HG03442 (cell line): ENCODE results near the gene MBD3L4.
"Not testable (repeated sequence)": the region's sequence is repeated elsewhere in the genome, so short reads cannot be mapped to it uniquely, and the experiment has no call there.

ENCODE experiments used
- ATAC-seq: cut with Tn5 transposase; IDR thresholded peaks from one replicate; pipeline ENCODE4 v1.9.1; 2021; ENCODE audit warnings: mild to moderate bottlenecking, moderate library complexity; ENCODE audit not compliant: unreplicated experiment

MBD3L4 gene

GRCh38 chr19:7051421-7051820, 11.4 kb upstream of the MBD3L4 start:
- ATAC-seq: not testable (repeated sequence)

- ATAC-seq: not testable (repeated sequence)
Observed at GRCh38 chr19:7049021-7049420, 9.0 kb upstream of the MBD3L4 start, which contains the start of gene MBD3L2. TSS of gene MBD3L2 (plus strand) at chr19:7049321. CDS start at chr19:7049374, 53 bp downstream.

- not testable (repeated sequence) for ATAC-seq
Observed at GRCh38 chr19:7041563-7041962, 1.6 kb upstream of the MBD3L4 start.

- ATAC-seq: not testable (repeated sequence)
Observed at GRCh38 chr19:7030278-7030677, 9.7 kb downstream of the MBD3L4 start, which contains the start of gene MBD3L5. TSS of gene MBD3L5 (plus strand) at chr19:7030578. CDS start at chr19:7030612, 34 bp downstream.

GRCh38 chr19:7028790-7029189, 11.2 kb downstream of the MBD3L4 start:
- ATAC-seq: not testable (repeated sequence)

- not testable (repeated sequence) for ATAC-seq
Observed at GRCh38 chr19:7021331-7021730, 18.6 kb downstream of the MBD3L4 start, which contains the start of gene MBD3L2B. TSS of gene MBD3L2B (minus strand) at chr19:7021431. CDS start at chr19:7021397, 34 bp downstream.

GRCh38 chr19:7018828-7019227, 21.2 kb downstream of the MBD3L4 start:
- ATAC-seq: no peak

- ATAC-seq: no peak
Observed at GRCh38 chr19:7013678-7014077, 26.3 kb downstream of the MBD3L4 start.

GRCh38 chr19:7010722-7011593, 29.0 kb downstream of the MBD3L4 start:
- ATAC-seq: no peak

- no peak for ATAC-seq
Observed at GRCh38 chr19:7007859-7008258, 32.1 kb downstream of the MBD3L4 start.

- ATAC-seq: no peak
Observed at GRCh38 chr19:7006135-7006704, 33.8 kb downstream of the MBD3L4 start.

GRCh38 chr19:7004313-7004931, 35.6 kb downstream of the MBD3L4 start:
- ATAC-seq: no peak

GRCh38 chr19:7000816-7001215, 39.2 kb downstream of the MBD3L4 start:
- no peak for ATAC-seq

- ATAC-seq: no peak
Observed at GRCh38 chr19:7000333-7000732, 39.6 kb downstream of the MBD3L4 start.

GRCh38 chr19:6999933-7000332, 40.0 kb downstream of the MBD3L4 start:
- ATAC-seq: no peak

- ATAC-seq: no peak
Observed at GRCh38 chr19:6997679-6998445, 42.1 kb downstream of the MBD3L4 start.

GRCh38 chr19:6996810-6997209, 43.2 kb downstream of the MBD3L4 start:
- no peak for ATAC-seq

GRCh38 chr19:6995054-6995453, 44.9 kb downstream of the MBD3L4 start:
- ATAC-seq: no peak

- no peak for ATAC-seq
Observed at GRCh38 chr19:6988257-6988656, 51.7 kb downstream of the MBD3L4 start.

GRCh38 chr19:6987850-6988249, 52.1 kb downstream of the MBD3L4 start:
- ATAC-seq: no peak
